K562 (cell line): ENCODE results near the gene ISYNA1. TPM values are rescaled to one million over a fixed set of nuclear protein-coding genes. Genes with fewer than 3 reads are reported as not detected.

Source experiments
- ARID4B ChIP-seq: sonication (generic); formaldehyde crosslinking; IDR thresholded peaks from 2 replicates; pipeline ENCODE4 v1.8.0; 2022; ENCODE audit warnings: mild to moderate bottlenecking, missing genetic modification reagents
- CBFB ChIP-seq: sonication (generic); formaldehyde crosslinking; IDR thresholded peaks from 2 replicates; pipeline ENCODE4 v1.4.0; 2020; ENCODE audit warnings: mild to moderate bottlenecking, missing genetic modification reagents
- CEBPG ChIP-seq, 3 experiments: fragments of 200-800 bp in 1 of 3; sonication (Bioruptor generic) in 1 of 3; sonication (generic) in 1 of 3; formaldehyde crosslinking in 1 of 3; IDR thresholded peaks in 2 of 3; conservative IDR thresholded peaks in 1 of 3; 2 replicates each; pipeline versions ENCODE4 v1.6.1 to v1.8.0; 2016 to 2022; ENCODE audit warnings: missing compliant biosample characterization in 2 of 3, missing genetic modification characterization in 2 of 3, mild to moderate bottlenecking in 1 of 3, missing genetic modification reagents in 1 of 3
- CREB3L1 ChIP-seq: fragments of 450-650 bp; IDR thresholded peaks from 2 replicates; pipeline ENCODE4 v1.6.1; 2014; ENCODE audit warnings: low read depth, mild to moderate bottlenecking, moderate library complexity, borderline replicate concordance
- ELF2 ChIP-seq: fragments of 250-450 bp; sonication (Bioruptor Pico); IDR thresholded peaks from 2 replicates; pipeline ENCODE4 v1.5.0; 2021; ENCODE audit warnings: mild to moderate bottlenecking
- HNRNPLL ChIP-seq: fragments of 200-400 bp; formaldehyde crosslinking; IDR thresholded peaks from 2 replicates; pipeline ENCODE4 v1.6.1; 2017; ENCODE audit warnings: low read length, low read depth, mild to moderate bottlenecking; ENCODE audit not compliant: poor library complexity, severe bottlenecking
- KLF10 ChIP-seq: fragments of 250-450 bp; sonication (Bioruptor Pico); IDR thresholded peaks from 2 replicates; pipeline ENCODE4 v1.6.1; 2021; ENCODE audit warnings: matching md5 sums
- NR3C1 ChIP-seq: sonication (generic); formaldehyde crosslinking; IDR thresholded peaks from 2 replicates; pipeline ENCODE4 v1.8.1; 2022; ENCODE audit warnings: missing genetic modification reagents
- TAF1 ChIP-seq: IDR thresholded peaks from 2 replicates; pipeline ENCODE4 v1.6.1; 2011; ENCODE audit warnings: mild to moderate bottlenecking, low read length, moderate library complexity; ENCODE audit not compliant: insufficient read depth, control insufficient read depth, severe bottlenecking; ENCODE audit errors: extremely low read depth
- ZNF395 ChIP-seq: fragments of 200-800 bp; sonication (Bioruptor generic); IDR thresholded peaks from 2 replicates; pipeline ENCODE4 v1.6.1; 2017; ENCODE audit warnings: missing genetic modification characterization, missing compliant biosample characterization
- polyA plus RNA-seq, 8 experiments: library from polyadenylated mRNA; depleted of rRNA in 4 of 8; stranded (reverse) in 5 of 8; unstranded in 3 of 8; fragments of >200 nt; fragmentation: Nextera tagmentation in 2 of 8; fragmentation: Illumina TruSeq in 1 of 8; extraction: Ambion mirVana in 2 of 8; extraction: Trizol in 1 of 8; gene quantifications; 2 replicates each; pipeline versions ENCODE4 v1.2.1 to v1.2.3, GENCODE V29; 2011 to 2014; ENCODE audit warnings: inconsistent platforms in 1 of 8, missing spikeins in 1 of 8
- total RNA-seq, 7 experiments: library from RNA; depleted of rRNA in 6 of 7; stranded (reverse); fragments of >200 nt in 6 of 7; fragmentation: Illumina TruSeq in 2 of 7; extraction: Trizol in 2 of 7; gene quantifications; 2 replicates each; pipeline versions ENCODE4 v1.2.1 to v1.2.3, GENCODE V29; 2011 to 2021; ENCODE audit warnings: low replicate concordance in 1 of 7

Gene ISYNA1
- total and polyA plus RNA-seq, 9 of the 15 experiments (the other 6 are each of a cell fraction or from before 2014, with no cell fraction given) = 21.8 to 460 (median 93.2) TPM

- TF ChIP-seq KLF10 (CRISPR knock-in tag) = no peak
- TF ChIP-seq ZNF395 (CRISPR knock-in tag) = no peak
- no peak for TF ChIP-seq HNRNPLL
- TF ChIP-seq NR3C1 = no peak
- no peak for TF ChIP-seq TAF1
- no peak for TF ChIP-seq CBFB (CRISPR knock-in tag)
- TF ChIP-seq CEBPG (CRISPR knock-in tag; IDR thresholded peaks at IDR 0.05) = no peak
- no peak for TF ChIP-seq CEBPG (tag; conservative IDR thresholded peaks at IDR 0.05 in 1 of 2, IDR thresholded peaks at IDR 0.05 in 1 of 2)
- TF ChIP-seq ARID4B (CRISPR knock-in tag) = no peak
- TF ChIP-seq ELF2 (CRISPR knock-in tag) = no peak
- no peak for TF ChIP-seq CREB3L1
Measured at GRCh38 chr19:18450931-18451836, 13.3 kb upstream of the ISYNA1 start (continued).
